ENCODE data around the gene ALDH1A2.

ALDH1A2 gene

DNA sequence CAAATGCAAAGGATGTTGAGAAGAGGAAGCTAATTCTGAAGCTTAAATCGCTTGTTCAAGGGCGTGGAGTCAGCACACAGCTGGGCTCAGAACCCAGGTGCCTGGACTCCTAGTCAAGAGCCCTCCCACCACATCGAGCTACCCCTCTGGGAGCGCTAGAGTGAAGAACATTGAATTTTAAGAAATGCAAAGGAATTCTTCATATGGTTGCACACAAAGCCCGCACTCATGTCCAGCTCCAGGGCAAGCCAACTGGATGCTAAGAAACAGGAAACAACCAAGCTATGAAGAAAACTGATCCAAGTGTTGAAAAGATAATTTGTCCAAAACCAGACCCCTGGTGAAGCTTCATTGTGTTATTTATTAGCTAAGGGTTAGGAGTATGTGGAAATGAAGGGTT is 122.3 kb downstream of the ALDH1A2 start:
- DNase-seq (ENCODE audit: low spot score): no peak

- no peak for DNase-seq (ENCODE audit: low spot score)
These were observed 123.7 kb downstream of the ALDH1A2 start for GRCh38 chr15:57941816-57942215.

- no peak for DNase-seq (ENCODE audit: low spot score)
These were observed 133.2 kb downstream of the ALDH1A2 start for GRCh38 chr15:57932348-57932747.

DNA sequence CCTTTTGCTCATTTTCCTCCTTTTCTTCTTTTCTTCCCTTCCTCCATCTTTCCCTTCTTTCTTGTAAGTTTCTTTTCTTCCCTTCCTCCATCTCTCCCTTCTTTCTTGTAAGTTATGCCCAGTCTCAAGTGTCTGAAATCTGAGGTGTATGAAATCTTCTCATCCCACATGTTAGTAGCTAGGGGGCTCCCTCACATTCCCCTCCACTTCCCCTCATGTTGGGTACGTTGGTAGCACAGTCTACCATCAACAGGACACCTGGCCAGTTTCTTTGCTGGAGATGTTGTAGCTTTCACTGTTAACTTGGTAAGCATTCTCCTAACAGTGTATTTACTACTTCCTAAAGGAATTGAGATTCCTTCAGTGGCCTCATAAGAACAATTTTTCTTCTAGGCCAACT is 133.9 kb downstream of the ALDH1A2 start:
- no peak for DNase-seq (ENCODE audit: low spot score)

DNA sequence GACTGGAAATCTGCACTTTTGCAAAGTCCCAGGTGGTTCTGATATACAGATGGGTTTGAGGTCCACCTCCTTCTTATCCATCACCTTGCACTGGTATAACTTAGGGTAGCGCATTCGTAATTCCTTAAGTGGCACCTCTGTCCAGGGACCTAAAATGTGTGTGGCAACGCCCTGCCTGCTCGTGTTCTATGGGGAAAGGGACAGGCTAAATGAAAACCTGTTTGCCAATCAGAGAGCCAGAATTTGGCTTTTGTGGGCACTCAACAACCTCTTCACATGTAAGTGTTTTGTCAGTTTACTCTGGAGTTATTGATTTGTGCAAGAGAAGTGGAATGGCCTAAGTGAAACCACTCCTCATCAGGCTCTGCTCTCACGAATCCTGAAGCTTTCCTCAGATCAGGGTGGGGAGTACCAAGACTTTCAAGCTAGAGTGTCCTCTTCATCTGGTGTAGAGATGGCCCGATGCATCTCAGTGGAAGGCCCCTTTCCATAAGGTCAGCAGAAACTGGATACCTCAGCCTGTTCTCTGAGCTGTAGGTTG is 138.3 kb downstream of the ALDH1A2 start:
- no peak for DNase-seq (ENCODE audit: low spot score)

GRCh38 chr15:57925650-57926049 is 139.9 kb downstream of the ALDH1A2 start:
- DNase-seq (ENCODE audit: low spot score): no peak

DNA sequence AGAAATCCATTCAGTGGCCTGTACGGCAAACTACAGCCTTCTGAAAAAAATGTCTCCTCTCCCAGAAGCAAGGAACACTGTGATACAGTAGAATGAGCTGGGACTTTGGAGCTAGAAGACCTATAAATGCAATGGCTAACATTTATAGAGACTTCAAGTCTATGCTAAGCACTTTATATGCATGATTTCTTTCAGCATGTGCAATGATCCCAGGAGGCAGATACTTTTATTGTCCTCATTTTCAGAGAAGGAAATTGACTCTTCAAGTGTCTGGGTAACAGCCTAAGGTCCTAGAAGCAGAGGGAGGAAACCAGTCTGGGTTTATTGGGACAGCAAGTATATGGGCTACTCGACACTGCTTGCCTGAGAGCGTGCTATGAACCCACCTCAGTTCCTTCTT is 140.9 kb downstream of the ALDH1A2 start:
- DNase-seq (ENCODE audit: low spot score): no peak

- no peak for DNase-seq (ENCODE audit: low spot score)
These were observed 141.8 kb downstream of the ALDH1A2 start for GRCh38 chr15:57923750-57924149.

GRCh38 chr15:57923306-57923705 is 142.2 kb downstream of the ALDH1A2 start:
- no peak for DNase-seq (ENCODE audit: low spot score)

DNA sequence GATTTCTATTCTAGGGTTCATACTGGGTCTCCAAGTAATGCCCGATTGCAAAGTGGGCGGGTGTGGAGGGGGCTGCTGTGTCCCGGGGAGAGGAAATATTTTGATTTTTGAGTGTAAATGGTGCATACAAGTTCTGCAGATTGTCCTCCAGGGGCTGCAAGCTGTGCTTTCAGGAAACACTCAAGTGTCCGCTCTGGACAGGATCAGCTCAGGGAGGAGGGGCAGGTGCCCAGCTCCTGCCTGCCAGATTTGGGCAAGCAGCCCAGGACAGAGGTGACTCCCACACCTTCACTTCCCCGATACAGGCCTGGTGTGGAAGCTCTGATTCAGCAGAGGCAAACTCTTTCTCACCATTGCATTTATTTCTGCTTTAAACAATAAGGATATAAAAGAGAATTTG is 142.7 kb downstream of the ALDH1A2 start:
- DNase-seq (ENCODE audit: low spot score): no peak

DNA sequence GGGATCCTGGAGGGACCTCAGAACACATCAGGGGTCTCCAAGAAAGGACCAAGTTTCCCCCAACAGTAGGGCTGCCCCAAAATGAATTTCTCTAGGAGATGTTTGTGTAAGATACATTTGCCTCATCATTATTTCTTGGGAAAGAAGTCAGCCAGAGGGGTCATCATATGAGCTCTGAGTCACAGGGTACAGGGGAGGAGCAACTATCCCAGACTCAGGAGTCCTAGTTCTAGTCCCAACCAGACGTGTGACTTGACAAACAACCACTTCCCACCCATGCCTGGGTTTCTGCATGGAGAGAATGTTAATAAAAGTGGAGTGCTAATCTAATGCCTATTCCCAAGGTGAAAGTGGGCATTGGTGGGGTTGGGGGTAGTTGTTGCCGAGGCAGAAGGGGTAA is 144.1 kb downstream of the ALDH1A2 start:
- no peak for DNase-seq (ENCODE audit: low spot score)

DNA sequence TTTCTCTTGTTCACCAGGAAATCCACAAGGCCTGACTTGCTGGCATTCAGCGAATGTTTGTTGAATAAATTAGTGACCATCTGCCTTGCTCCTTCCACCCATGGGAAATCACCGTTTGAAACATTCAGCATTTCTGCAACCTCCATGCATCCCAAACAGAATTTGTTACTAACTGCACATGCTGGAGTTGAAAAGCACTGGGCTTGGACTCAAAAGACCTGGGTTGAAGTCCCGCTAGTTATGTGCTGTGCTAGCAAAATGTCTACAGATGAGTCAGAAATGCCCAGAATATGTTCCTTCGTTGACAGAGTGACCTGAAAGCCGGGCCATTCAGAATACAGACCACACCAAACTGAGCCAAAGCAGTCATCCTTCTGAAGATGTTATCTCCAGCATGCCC is 144.6 kb downstream of the ALDH1A2 start:
- DNase-seq (ENCODE audit: low spot score): no peak

- DNase-seq (ENCODE audit: low spot score): no peak
These were observed 145.8 kb downstream of the ALDH1A2 start for GRCh38 chr15:57919754-57920153.

DNA sequence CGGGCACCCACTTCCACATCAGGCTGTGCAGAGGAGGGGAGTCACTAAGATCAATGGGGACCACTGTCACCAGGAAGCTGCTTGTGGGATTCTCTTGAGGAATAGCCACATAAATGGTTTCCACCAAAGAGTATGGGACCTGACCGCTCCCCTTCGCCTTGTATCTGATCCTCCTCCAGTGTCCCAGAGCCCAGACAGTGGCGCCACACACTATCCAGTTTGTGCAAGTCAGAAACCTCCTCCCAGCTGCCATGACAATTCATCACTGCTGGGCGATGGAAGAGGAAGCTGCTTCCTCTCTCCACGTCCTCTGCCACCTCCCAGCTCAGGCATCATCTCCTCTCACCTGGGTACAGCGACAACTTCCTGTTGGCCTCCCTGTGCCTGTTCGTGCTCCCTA is 147.5 kb downstream of the ALDH1A2 start:
- no peak for DNase-seq (ENCODE audit: low spot score)

- no peak for DNase-seq (ENCODE audit: low spot score)
These were observed 148.8 kb downstream of the ALDH1A2 start for GRCh38 chr15:57916695-57917094.

GRCh38 chr15:57915827-57916531 is 149.5 kb downstream of the ALDH1A2 start:
- DNase-seq (ENCODE audit: low spot score): no peak

DNA sequence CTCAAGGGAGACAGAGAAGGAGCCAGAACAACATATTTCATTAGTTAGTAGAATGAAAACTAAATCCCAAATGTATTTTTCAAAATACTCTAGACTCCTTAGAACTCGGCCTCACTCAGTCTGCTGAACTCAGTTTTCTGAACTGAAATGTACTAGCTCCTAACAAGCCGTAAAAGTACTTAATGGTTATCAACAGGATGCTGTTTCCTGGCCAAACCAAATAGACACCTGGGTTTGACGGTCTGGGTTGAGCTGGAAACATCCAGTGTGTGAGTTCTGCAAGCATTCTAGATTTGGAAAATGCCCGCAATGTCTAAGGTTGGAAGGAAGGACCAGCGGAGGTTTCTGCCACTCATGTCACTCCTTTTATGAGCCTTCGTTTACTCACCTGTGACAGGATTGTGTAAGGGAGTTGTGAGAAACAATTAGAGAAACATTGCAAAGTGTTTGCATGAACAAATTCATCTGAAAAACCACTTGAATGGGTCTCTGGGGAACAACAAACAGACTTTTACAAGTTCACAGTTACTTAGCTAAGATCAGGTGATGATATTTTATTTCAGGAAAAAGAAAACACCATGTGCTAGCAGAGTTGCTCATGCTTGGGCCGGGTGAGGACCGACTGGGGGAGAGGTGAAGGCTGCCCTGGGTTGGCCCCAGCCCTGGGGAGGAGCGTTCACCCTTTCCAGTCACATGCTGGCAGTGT is 151.0 kb downstream of the ALDH1A2 start:
- no peak for DNase-seq (ENCODE audit: low spot score)

- no peak for DNase-seq (ENCODE audit: low spot score)
These were observed 154.3 kb downstream of the ALDH1A2 start for GRCh38 chr15:57911247-57911646.

- DNase-seq (ENCODE audit: low spot score): no peak
These were observed 154.8 kb downstream of the ALDH1A2 start for GRCh38 chr15:57910672-57911071.

GRCh38 chr15:57909388-57909787 is 156.1 kb downstream of the ALDH1A2 start:
- no peak for DNase-seq (ENCODE audit: low spot score)

GRCh38 chr15:57903626-57904025 is 161.9 kb downstream of the ALDH1A2 start:
- DNase-seq (ENCODE audit: low spot score): no peak
